ENCODE measurements around the gene MEGF6.

- TF ChIP-seq EZH2 (IDR thresholded peaks at IDR 0.05; ENCODE audit: borderline replicate concordance, insufficient read depth, low read depth, low read length, poor library complexity, severe bottlenecking), result no peak
- TF ChIP-seq CTCF (IDR thresholded peaks at IDR 0.05), result no peak
Measured at GRCh38 chr1:3444298-3444697, 167.0 kb downstream of the MEGF6 start.
